Astrocyte of the cerebellum (primary cell): ENCODE measurements around the gene DMGDH.

Experiments
- DNase-seq: peaks from one replicate; pipeline ENCODE4 v3.0.0-alpha.2; 2011; ENCODE audit warnings: low read depth
- H3K4me3 ChIP-seq: 2 replicates; pipeline ENCODE4 v1.5.1; 2011; ENCODE audit warnings: mild to moderate bottlenecking, low read depth, low read length, moderate library complexity
- CTCF ChIP-seq: IDR thresholded peaks from 2 replicates; pipeline ENCODE4 v1.5.1; 2012; ENCODE audit warnings: low read length, low read depth, moderate library complexity, mild to moderate bottlenecking; ENCODE audit errors: missing control alignments
- in situ Hi-C: cut with HindIII; loops from 2 replicates; pipeline ENCODE4 v1.10.0; 2017; ENCODE audit warnings: low sequenced_read_pairs

The DMGDH gene

GRCh38 chr5:79055017-79055416 lies 14.5 kb downstream of the DMGDH start:
- no peak for DNase-seq
- no peak for TF ChIP-seq CTCF
- in situ Hi-C loops: no loop called here
- H3K4me3 ChIP-seq: no peak overlapping the region

DNA sequence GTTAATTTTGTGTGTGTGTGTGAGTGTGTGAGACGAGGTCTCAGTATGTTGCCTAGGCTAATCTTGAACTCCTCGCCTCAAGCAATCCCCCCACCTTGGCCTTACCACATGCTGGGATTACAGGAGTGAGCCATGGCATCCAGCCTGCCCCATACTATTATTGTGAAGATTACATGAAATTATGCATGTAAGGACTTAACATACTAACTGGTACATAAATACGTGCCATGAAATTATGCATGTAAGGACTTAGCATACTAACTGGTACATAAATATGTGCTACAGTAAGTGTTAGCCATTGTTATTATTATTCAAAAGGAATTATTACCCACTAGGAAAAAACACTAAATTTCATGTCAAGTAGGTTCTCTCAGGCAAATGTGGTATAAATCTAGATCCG lies 16.2 kb downstream of the DMGDH start:
- in situ Hi-C loops: no loop called here

GRCh38 chr5:79050498-79050897 lies 19.0 kb downstream of the DMGDH start:
- H3K4me3 ChIP-seq: no peak overlapping the region
- no peak for DNase-seq
- TF ChIP-seq CTCF: no peak
- in situ Hi-C loops: no loop called here

More for the DNA sequence above, 16.2 kb downstream of the DMGDH start:
- TF ChIP-seq CTCF: no peak
- H3K4me3 ChIP-seq: no peak overlapping the region
- DNase-seq: no peak

DNA sequence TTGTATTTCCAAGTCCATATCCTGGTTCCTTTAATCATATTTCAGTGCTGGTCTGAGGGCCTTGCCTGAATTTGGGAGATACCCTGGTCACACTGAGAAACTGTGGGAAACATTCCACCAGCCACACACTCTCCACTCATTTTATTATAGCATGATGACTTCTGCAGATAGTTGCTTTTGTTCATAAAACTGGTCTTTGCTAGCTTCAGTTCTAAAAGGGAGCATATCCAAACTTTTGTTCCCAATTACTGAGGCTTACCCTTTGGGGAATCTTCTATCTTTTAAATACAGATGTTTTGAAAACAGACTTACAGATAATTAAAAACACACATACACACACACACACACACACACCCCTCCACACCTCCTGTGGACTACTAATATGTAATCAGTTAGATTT lies 21.0 kb downstream of the DMGDH start:
- in situ Hi-C loops: no loop called here
- no peak for DNase-seq
- no peak for TF ChIP-seq CTCF

GRCh38 chr5:79047199-79047598 lies 22.3 kb downstream of the DMGDH start:
- in situ Hi-C loops: no loop called here

More for the DNA sequence above, 21.0 kb downstream of the DMGDH start:
- no peak overlapping the region for H3K4me3 ChIP-seq

DNA sequence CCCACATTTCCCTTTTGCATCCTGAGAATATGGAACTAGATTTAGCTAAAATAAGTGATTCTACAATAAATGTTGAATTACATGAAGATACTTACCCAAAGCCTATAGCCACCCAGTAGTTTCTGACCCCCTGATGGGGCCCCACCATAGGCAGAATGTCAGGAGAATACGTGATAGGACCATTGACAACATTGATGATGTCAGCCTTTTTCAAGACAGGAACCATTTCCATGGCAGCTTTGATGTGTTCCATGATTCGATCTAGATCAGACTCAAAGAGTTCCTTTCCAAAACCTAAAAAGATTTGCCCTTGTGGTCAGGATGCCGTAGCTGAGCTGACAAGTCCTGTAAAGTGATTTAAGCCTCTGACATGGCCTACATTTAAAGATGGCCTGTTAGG lies 27.3 kb downstream of the DMGDH start:
- in situ Hi-C loops: no loop called here
- no peak for DNase-seq
- no peak overlapping the region for H3K4me3 ChIP-seq
- no peak for TF ChIP-seq CTCF

More at GRCh38 chr5:79047199-79047598, 22.3 kb downstream of the DMGDH start:
- no peak for TF ChIP-seq CTCF
- no peak overlapping the region for H3K4me3 ChIP-seq
- no peak for DNase-seq

DNA sequence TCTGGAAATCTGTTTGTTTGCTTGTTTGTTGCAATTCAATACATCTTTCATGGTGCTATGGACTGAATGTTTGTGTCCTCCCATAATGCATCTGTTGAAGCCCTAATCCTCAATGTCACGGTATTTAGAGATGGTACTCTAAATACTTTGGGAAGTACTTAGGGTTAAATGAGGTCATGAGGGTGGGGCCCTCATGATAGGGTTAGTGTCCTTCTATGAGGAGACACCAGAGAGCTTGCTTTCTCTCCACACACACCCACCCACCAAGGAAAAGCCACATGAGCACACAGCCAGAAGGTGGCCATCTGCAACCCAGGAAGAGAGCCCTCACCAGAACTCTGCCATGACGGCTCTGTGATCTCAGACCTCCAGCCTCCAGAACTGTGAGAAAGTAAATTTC lies 32.7 kb downstream of the DMGDH start:
- TF ChIP-seq CTCF: no peak
- DNase-seq: no peak
- H3K4me3 ChIP-seq: no peak overlapping the region
- in situ Hi-C loops: no loop called here
